DND-41 (cell line): Measurements from ENCODE around the gene MTF2.

Experiments used
- ATAC-seq: fragments of 200-7000 bp; cut with Tn5 transposase; 3 replicates; pipeline ENCODE4 v1.9.1; 2021; ENCODE audit warnings: low read depth; ENCODE audit not compliant: insufficient read depth
- DNase-seq: peaks from one replicate; pipeline ENCODE4 v3.0.0-alpha.2; 2020
- H2AFZ ChIP-seq: 2 replicates; pipeline ENCODE4 v1.6.0; 2012; ENCODE audit warnings: low read depth, low read length
- H3K27ac ChIP-seq: 2 replicates; pipeline ENCODE4 v1.5.1; 2012; ENCODE audit warnings: low read length, inconsistent platforms
- H3K27me3 ChIP-seq: fragments of 200-600 bp; sonication (generic); 2 replicates; pipeline ENCODE4 v1.6.0; 2012; ENCODE audit warnings: low read length, mild to moderate bottlenecking, inconsistent platforms; ENCODE audit not compliant: insufficient read depth, poor library complexity
- H3K36me3 ChIP-seq: 2 replicates; pipeline ENCODE4 v1.5.1; 2012; ENCODE audit warnings: low read length, inconsistent platforms; ENCODE audit not compliant: insufficient read depth
- H3K4me1 ChIP-seq: 2 replicates; pipeline ENCODE4 v1.5.1; 2012; ENCODE audit warnings: mild to moderate bottlenecking, low read length; ENCODE audit not compliant: insufficient read depth
- H3K4me2 ChIP-seq: 2 replicates; pipeline ENCODE4 v1.6.0; 2012; ENCODE audit warnings: mild to moderate bottlenecking, moderate library complexity, low read length, inconsistent platforms; ENCODE audit not compliant: insufficient read depth
- H3K4me3 ChIP-seq, 2 experiments: fragments of 200-600 bp in 1 of 2; shearing (Covaris generic) in 1 of 2; 2 replicates each; pipeline ENCODE4 v1.5.1; 2012 to 2016; ENCODE audit warnings: inconsistent platforms in 2 of 2, low read length in 2 of 2, mild to moderate bottlenecking in 2 of 2, low read depth in 1 of 2, moderate library complexity in 1 of 2
- H3K79me2 ChIP-seq: 2 replicates; pipeline ENCODE4 v1.6.0; 2012; ENCODE audit warnings: low read length, inconsistent platforms; ENCODE audit not compliant: insufficient read depth
- H3K9ac ChIP-seq: 2 replicates; pipeline ENCODE4 v1.6.0; 2012; ENCODE audit warnings: low read depth, mild to moderate bottlenecking, inconsistent platforms, low read length, moderate library complexity
- H3K9me3 ChIP-seq: 2 replicates; pipeline ENCODE4 v1.5.1; 2012; ENCODE audit warnings: low read length, moderate library complexity, mild to moderate bottlenecking, inconsistent platforms; ENCODE audit not compliant: insufficient read depth, severe bottlenecking
- H4K20me1 ChIP-seq: 2 replicates; pipeline ENCODE4 v1.6.0; 2012; ENCODE audit warnings: low read length; ENCODE audit not compliant: insufficient read depth
- CTCF ChIP-seq: IDR thresholded peaks from 2 replicates; pipeline ENCODE4 v1.5.1; 2012; ENCODE audit warnings: borderline replicate concordance, low read length, moderate library complexity, mild to moderate bottlenecking; ENCODE audit not compliant: poor library complexity, severe bottlenecking; ENCODE audit errors: extremely low read depth
- EZH2 ChIP-seq: IDR thresholded peaks from 3 replicates; pipeline ENCODE4 v1.6.1; 2012; ENCODE audit warnings: borderline replicate concordance, low read depth, mild to moderate bottlenecking, moderate library complexity, low read length, inconsistent platforms; ENCODE audit not compliant: severe bottlenecking

The MTF2 gene

DNA sequence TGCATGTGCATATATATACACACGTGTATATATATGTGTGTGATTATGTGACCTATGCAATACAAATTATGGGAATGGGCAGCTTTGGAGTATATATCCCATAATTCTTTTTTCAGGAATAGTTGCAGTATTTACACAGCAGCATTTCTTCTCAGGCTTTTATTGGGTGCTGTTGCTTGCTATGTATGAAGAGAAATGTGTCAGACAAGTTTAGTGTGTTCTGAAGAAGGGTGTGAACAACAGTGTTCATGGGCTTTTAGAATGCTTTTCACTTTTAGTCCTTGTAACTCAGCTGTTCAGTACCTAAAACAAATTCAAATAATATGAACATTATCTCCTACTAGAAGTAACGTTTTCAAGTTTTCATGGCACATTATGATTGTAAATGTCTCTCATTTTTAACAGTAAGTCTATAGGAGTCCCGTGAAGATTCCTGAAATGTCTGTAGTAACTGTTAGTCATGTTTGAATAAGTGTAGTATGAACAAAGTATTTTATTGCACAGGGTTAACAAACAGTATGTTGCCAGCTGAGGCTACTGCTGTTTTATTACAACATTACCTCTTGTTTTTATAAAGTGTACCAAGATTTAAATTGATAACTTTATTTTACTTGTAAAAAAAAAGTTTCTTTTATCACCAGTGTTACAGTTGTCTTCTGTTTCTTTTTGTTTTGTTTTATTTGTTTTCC is 58.7 kb downstream of the MTF2 start:
- Histone ChIP-seq H3K4me1 (no peaks in the 10 kb centered on the region), H3K4me3 (no peak overlapping the region), H3K9me3 (no peaks in the 10 kb centered on the region), H4K20me1 (peaks cover 22% of the 10 kb centered on the region; the same call in 1 of the 2 replicates), H3K79me2 (peaks cover 91% of the 10 kb centered on the region), H3K27me3 (no peaks in the 10 kb centered on the region), H3K4me2 (no peak overlapping the region), H3K36me3 (peaks cover 93% of the 10 kb centered on the region), H2AFZ (no peak overlapping the region), H3K9ac (no peak overlapping the region), H3K27ac (no peak overlapping the region)
- DNase-seq (no peak), ATAC-seq (no peak)
- TF ChIP-seq CTCF, result no peak
- no peak for TF ChIP-seq EZH2

- DNase-seq (no peak), ATAC-seq (no peak)
- no peak overlapping the region for H2AFZ ChIP-seq
- H3K9ac ChIP-seq, result no peak overlapping the region
- TF ChIP-seq CTCF, result no peak
- no peak for TF ChIP-seq EZH2
- H3K79me2 ChIP-seq, result peaks cover 72% of the 10 kb centered on the region
- H3K9me3 ChIP-seq, result no peaks in the 10 kb centered on the region
- H3K36me3 ChIP-seq, result peaks cover 83% of the 10 kb centered on the region
- H3K4me3 ChIP-seq, result no peak overlapping the region
- no peak overlapping the region for H3K27ac ChIP-seq
- no peaks in the 10 kb centered on the region for H3K4me1 ChIP-seq
- no peak overlapping the region for H3K4me2 ChIP-seq
- peaks cover 20% of the 10 kb centered on the region; the same call in 1 of the 2 replicates for H4K20me1 ChIP-seq
- no peaks in the 10 kb centered on the region for H3K27me3 ChIP-seq
These were observed 61.0 kb downstream of the MTF2 start for GRCh38 chr1:93140106-93140505.

DNA sequence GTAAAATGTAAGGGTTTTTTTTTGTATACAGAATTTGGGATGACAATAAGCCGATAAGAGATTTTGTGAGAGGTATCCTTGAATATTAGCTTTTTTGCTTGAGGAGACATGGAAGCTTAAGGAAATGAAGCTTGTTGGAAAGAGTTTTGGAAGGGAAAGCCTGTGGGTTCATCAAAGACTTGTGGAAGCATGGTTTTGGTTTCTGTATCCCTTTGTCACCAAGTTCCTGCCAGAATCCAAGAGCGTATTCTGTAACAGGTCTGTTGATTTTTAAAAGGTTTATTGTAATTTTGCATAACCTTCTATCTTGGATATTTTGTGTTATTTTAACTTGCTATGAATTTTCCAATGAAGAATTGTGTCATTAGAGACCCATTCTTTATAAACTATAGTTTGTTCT is 63.1 kb downstream of the MTF2 start:
- Histone ChIP-seq H3K79me2 (peaks cover 57% of the 10 kb centered on the region), H3K9me3 (no peaks in the 10 kb centered on the region), H3K4me2 (no peak overlapping the region), H3K9ac (no peak overlapping the region), H3K27ac (no peak overlapping the region), H3K4me3 (no peak overlapping the region), H4K20me1 (0 out of 2 replicates have a peak, but pooled peaks cover 8% of the 10 kb centered on the region), H3K4me1 (no peaks in the 10 kb centered on the region), H2AFZ (no peak overlapping the region), H3K27me3 (no peaks in the 10 kb centered on the region), H3K36me3 (peaks cover 68% of the 10 kb centered on the region)
- DNase-seq (no peak), ATAC-seq (no peak)
- TF ChIP-seq EZH2 (no peak), CTCF (no peak)

GRCh38 chr1:93143136-93143535 is 64.1 kb downstream of the MTF2 start:
- Histone ChIP-seq H3K27me3 (no peaks in the 10 kb centered on the region), H3K4me3 (no peak overlapping the region), H3K27ac (no peak overlapping the region), H4K20me1 (0 out of 2 replicates have a peak, but pooled peaks cover 2% of the 10 kb centered on the region), H3K9ac (no peak overlapping the region), H3K9me3 (no peaks in the 10 kb centered on the region), H3K79me2 (peaks cover 48% of the 10 kb centered on the region), H3K4me1 (no peaks in the 10 kb centered on the region), H3K4me2 (no peak overlapping the region), H3K36me3 (peaks cover 67% of the 10 kb centered on the region), H2AFZ (no peak overlapping the region)
- no peak for TF ChIP-seq EZH2
- TF ChIP-seq CTCF, result no peak
- no peak for ATAC-seq
- DNase-seq, result no peak
